Mesenchymal stem cell (in vitro differentiated cells and primary cell): ENCODE data around the gene PDE11A.
"Not testable (repeated sequence)": the region's sequence is repeated elsewhere in the genome, so short reads cannot be mapped to it uniquely, and the experiment has no call there.

Experiments used
- DNase-seq: peaks from one replicate; pipeline ENCODE4 v3.0.0-alpha.2; 2013
- H2AFZ ChIP-seq: one replicate; pipeline ENCODE4 v1.6.1; 2013; ENCODE audit warnings: low read depth, mild to moderate bottlenecking, control low read depth, inconsistent platforms, low read length, moderate library complexity
- H2AK5ac ChIP-seq: 2 replicates; pipeline ENCODE4 v1.6.1; 2013; ENCODE audit warnings: low read length, moderate library complexity, mild to moderate bottlenecking, inconsistent platforms; ENCODE audit not compliant: severe bottlenecking
- H2BK120ac ChIP-seq: one replicate; pipeline ENCODE4 v1.6.1; 2013; ENCODE audit warnings: low read depth, mild to moderate bottlenecking, inconsistent platforms, low read length, moderate library complexity
- H2BK12ac ChIP-seq, 2 experiments: one replicate each; pipeline ENCODE4 v1.6.1; 2013; ENCODE audit warnings: inconsistent platforms in 2 of 2, low read length in 2 of 2, mild to moderate bottlenecking in 2 of 2, moderate library complexity in 2 of 2, control low read depth in 1 of 2
- H2BK15ac ChIP-seq: one replicate; pipeline ENCODE4 v1.6.1; 2013; ENCODE audit warnings: mild to moderate bottlenecking, low read depth, inconsistent platforms; ENCODE audit not compliant: poor library complexity, severe bottlenecking
- H2BK5ac ChIP-seq: 2 replicates; pipeline ENCODE4 v1.6.1; 2013; ENCODE audit warnings: low read depth, mild to moderate bottlenecking, low read length, control low read depth, inconsistent platforms; ENCODE audit not compliant: poor library complexity, severe bottlenecking
- H3K14ac ChIP-seq, 2 experiments: one replicate each; pipeline ENCODE4 v1.6.1; 2013; ENCODE audit warnings: inconsistent platforms in 2 of 2, low read length in 2 of 2, control low read depth in 1 of 2, mild to moderate bottlenecking in 1 of 2, moderate library complexity in 1 of 2
- H3K18ac ChIP-seq, 2 experiments: one replicate each; pipeline ENCODE4 v1.6.1; 2013; ENCODE audit warnings: inconsistent platforms in 2 of 2, low read length in 2 of 2, control low read depth in 1 of 2, low read depth in 1 of 2, mild to moderate bottlenecking in 1 of 2
- H3K23ac ChIP-seq, 2 experiments: one replicate each; pipeline ENCODE4 v1.6.1; 2013; ENCODE audit warnings: inconsistent platforms in 2 of 2, low read length in 2 of 2, mild to moderate bottlenecking in 2 of 2, moderate library complexity in 2 of 2, control low read depth in 1 of 2
- H3K27ac ChIP-seq: 2 replicates; pipeline ENCODE4 v1.5.1; 2013; ENCODE audit warnings: mild to moderate bottlenecking, moderate library complexity, low read length, control low read depth, inconsistent platforms; ENCODE audit not compliant: poor library complexity, severe bottlenecking
- H3K27me3 ChIP-seq, 2 experiments: 2 replicates each; pipeline versions ENCODE4 v1.6.1 to v1.7.0; 2013; ENCODE audit warnings: low read length in 2 of 2, mild to moderate bottlenecking in 2 of 2, moderate library complexity in 2 of 2, control low read depth in 1 of 2, inconsistent platforms in 1 of 2; ENCODE audit not compliant: control insufficient read depth in 1 of 2, insufficient read depth in 1 of 2
- H3K36me3 ChIP-seq, 2 experiments: 2 replicates each; pipeline versions ENCODE4 v1.6.1 to v1.7.0; 2013; ENCODE audit warnings: low read length in 2 of 2, control low read depth in 1 of 2, inconsistent platforms in 1 of 2, low read depth in 1 of 2, mild to moderate bottlenecking in 1 of 2; ENCODE audit not compliant: insufficient read depth in 2 of 2, control insufficient read depth in 1 of 2
- H3K4ac ChIP-seq, 2 experiments: one replicate each; pipeline ENCODE4 v1.6.1; 2013; ENCODE audit warnings: inconsistent platforms in 2 of 2, low read length in 2 of 2, mild to moderate bottlenecking in 2 of 2, moderate library complexity in 2 of 2, control low read depth in 1 of 2, low read depth in 1 of 2
- H3K4me1 ChIP-seq: 2 replicates; pipeline ENCODE4 v1.6.1; 2013; ENCODE audit warnings: low read depth, low read length, control low read depth; ENCODE audit not compliant: control insufficient read depth, insufficient read depth
- H3K4me2 ChIP-seq: 2 replicates; pipeline ENCODE4 v1.6.1; 2013; ENCODE audit warnings: low read length, mild to moderate bottlenecking, inconsistent platforms; ENCODE audit not compliant: poor library complexity, severe bottlenecking
- H3K4me3 ChIP-seq, 2 experiments: 2 replicates each; pipeline versions ENCODE4 v1.5.1 to v1.7.0; 2013; ENCODE audit warnings: low read length in 2 of 2, mild to moderate bottlenecking in 2 of 2, control low read depth in 1 of 2, low read depth in 1 of 2; ENCODE audit not compliant: insufficient read depth in 1 of 2
- H3K79me1 ChIP-seq: replicated peaks from 2 replicates; pipeline ENCODE4 v1.6.1; 2013; ENCODE audit warnings: mild to moderate bottlenecking, control low read depth, low read length, inconsistent platforms; ENCODE audit not compliant: poor library complexity, severe bottlenecking
- H3K9ac ChIP-seq: 2 replicates; pipeline ENCODE4 v1.7.0; 2013; ENCODE audit warnings: mild to moderate bottlenecking, low read length, moderate library complexity
- H3K9me3 ChIP-seq: 2 replicates; pipeline ENCODE4 v1.7.0; 2013; ENCODE audit warnings: mild to moderate bottlenecking, low read length; ENCODE audit not compliant: control insufficient read depth
- H4K8ac ChIP-seq: one replicate; pipeline ENCODE4 v1.6.1; 2013; ENCODE audit warnings: inconsistent platforms, mild to moderate bottlenecking, low read length, moderate library complexity
- H4K91ac ChIP-seq: one replicate; pipeline ENCODE4 v1.6.1; 2013; ENCODE audit warnings: mild to moderate bottlenecking, low read length, inconsistent platforms
- WGBS: methylation state at CpG from one replicate; pipeline ENCODE4 v1.1.7; 2013; ENCODE audit warnings: mixed read lengths; 5-methylcytosine and 5-hydroxymethylcytosine counted together

PDE11A gene

DNA sequence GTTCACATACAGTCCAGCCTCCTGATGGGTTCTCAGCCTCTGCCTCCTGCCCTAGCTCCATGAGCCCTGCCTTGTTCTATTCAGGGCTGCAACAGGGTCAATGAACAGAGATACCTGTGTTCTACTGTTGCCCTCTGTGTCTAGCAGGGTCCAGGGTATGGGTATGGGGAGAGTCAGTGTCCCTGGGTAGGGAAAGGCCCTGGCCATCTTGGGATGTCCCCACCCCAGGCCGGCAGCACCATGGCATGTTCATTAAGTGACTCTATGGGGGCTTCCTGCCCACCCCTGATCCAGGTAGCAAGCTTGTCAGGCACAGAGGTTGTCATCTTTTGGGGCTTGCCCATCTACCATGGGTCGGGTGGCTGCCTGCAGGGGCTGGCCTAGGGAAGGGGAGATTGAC lies 13.5 kb downstream of the PDE11A start:
- Histone ChIP-seq H3K9ac (no peak overlapping the region), H3K27ac (no peak overlapping the region), H3K18ac (no peak overlapping the region), H2BK15ac (no peak overlapping the region), H4K8ac (no peak overlapping the region), H2BK120ac (no peak overlapping the region), H3K4ac (no peak overlapping the region), H2AK5ac (no peak overlapping the region), H3K23ac (no peak overlapping the region), H2BK12ac (no peak overlapping the region), H3K27me3 (peaks cover 0 to 4% of the 10 kb centered on the region in 2 experiments), H3K79me1 (no peaks in the 10 kb centered on the region), H3K4me3 (no peak overlapping the region), H3K36me3 (no peaks in the 10 kb centered on the region), H2BK5ac (no peak overlapping the region), H3K9me3 (no peaks in the 10 kb centered on the region), H2AFZ (no peak overlapping the region), H4K91ac (no peak overlapping the region), H3K4me2 (no peak overlapping the region), H3K14ac (peak overlapping the region in 1 of 2 experiments; percentile 91), H3K4me1 (no peaks in the 10 kb centered on the region)
- 75% methylated on average over 2 of the region's 2 CpGs for WGBS
- DNase-seq: no peak

DNA sequence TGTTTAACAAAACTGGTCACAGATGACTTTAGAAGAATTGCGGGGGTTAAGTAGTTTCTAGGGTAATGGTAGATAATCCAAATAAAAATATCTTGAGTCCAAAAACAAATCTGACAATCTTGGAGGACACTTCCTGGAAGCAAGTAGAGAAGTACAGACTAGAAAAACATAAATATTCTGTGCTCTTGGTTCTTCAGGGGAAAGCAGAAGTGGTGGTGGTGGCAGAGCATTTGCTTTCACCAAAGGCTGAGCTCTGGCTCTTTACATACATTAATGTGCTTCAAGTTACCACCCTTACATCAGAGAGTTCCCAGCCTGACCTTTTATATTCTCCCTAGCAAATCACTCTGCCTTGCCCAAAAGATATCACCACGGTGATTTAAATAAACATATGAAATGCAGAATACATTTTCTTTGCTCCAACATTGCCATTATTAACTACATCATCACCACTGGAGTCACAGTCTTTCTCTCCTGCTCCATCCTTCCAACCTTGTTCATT lies 15.3 kb downstream of the PDE11A start:
- Histone ChIP-seq H3K4ac (no peak overlapping the region), H3K4me1 (no peaks in the 10 kb centered on the region), H3K9ac (no peak overlapping the region), H3K4me2 (no peak overlapping the region), H3K23ac (no peak overlapping the region), H4K91ac (no peak overlapping the region), H3K14ac (no peak overlapping the region), H3K27ac (no peak overlapping the region), H3K79me1 (no peaks in the 10 kb centered on the region), H4K8ac (no peak overlapping the region), H2AFZ (no peak overlapping the region), H3K4me3 (no peak overlapping the region), H3K27me3 (no peaks in the 10 kb centered on the region), H2BK120ac (no peak overlapping the region), H3K36me3 (no peaks in the 10 kb centered on the region), H2BK12ac (no peak overlapping the region), H2AK5ac (no peak overlapping the region), H2BK15ac (no peak overlapping the region), H3K18ac (no peak overlapping the region), H2BK5ac (no peak overlapping the region), H3K9me3 (no peaks in the 10 kb centered on the region)
- DNase-seq: no peak
- WGBS: 90% methylated on average over 2 of the region's 2 CpGs

DNA sequence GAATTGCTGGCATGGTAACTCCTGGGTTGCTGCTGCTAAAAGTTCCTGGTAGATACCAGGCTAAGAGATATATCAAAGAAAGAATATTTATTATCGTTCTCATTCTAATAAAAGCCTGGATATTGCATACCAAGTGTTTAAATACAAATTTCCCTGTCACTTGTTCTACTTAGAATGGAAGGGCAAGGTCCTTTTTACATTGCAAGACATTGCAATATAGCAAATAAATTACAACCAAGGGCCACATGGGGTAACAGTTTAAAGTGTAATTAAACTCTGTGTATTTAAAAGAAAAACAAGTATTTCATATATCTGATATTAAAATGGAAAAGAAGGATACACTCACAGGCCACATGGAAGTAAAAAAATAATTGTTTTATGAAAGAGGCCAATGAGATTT lies 16.2 kb downstream of the PDE11A start:
- no peak overlapping the region for H3K18ac ChIP-seq
- no peaks in the 10 kb centered on the region for H3K27me3 ChIP-seq
- DNase-seq: no peak
- no peak overlapping the region for H3K14ac ChIP-seq
- WGBS: no CpG with 5 or more reads among the region's 1 CpG
- H4K8ac ChIP-seq: no peak overlapping the region
- no peak overlapping the region for H3K4me2 ChIP-seq
- H4K91ac ChIP-seq: no peak overlapping the region
- H2BK5ac ChIP-seq: no peak overlapping the region
- H3K4me3 ChIP-seq: no peak overlapping the region
- no peaks in the 10 kb centered on the region for H3K4me1 ChIP-seq
- H3K4ac ChIP-seq: no peak overlapping the region
- no peaks in the 10 kb centered on the region for H3K36me3 ChIP-seq
- no peaks in the 10 kb centered on the region for H3K9me3 ChIP-seq
- H3K27ac ChIP-seq: no peak overlapping the region
- no peaks in the 10 kb centered on the region for H3K79me1 ChIP-seq
- no peak overlapping the region for H3K9ac ChIP-seq
- H3K23ac ChIP-seq: no peak overlapping the region
- H2BK15ac ChIP-seq: no peak overlapping the region
- H2AK5ac ChIP-seq: no peak overlapping the region
- no peak overlapping the region for H2AFZ ChIP-seq
- H2BK120ac ChIP-seq: no peak overlapping the region
- no peak overlapping the region for H2BK12ac ChIP-seq

DNA sequence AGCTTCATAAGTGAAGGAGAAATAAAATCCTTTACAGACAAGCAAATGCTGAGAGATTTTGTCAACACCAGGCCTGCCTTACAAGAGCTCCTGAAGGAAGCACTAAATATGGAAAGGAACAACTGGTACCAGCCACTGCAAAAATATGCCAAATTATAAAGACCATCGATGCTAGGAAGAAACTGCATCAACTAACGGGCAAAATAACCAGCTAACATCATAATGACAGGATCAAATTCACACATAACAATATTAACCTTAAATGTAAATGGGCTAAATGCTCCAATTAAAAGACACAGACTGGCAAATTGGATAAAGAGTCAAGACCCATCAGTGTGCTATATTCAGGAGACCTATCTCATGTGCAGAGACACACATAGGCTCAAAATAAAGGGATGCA lies 21.3 kb downstream of the PDE11A start:
- H4K8ac ChIP-seq, H2BK12ac ChIP-seq, H2AFZ ChIP-seq, H3K4me1 ChIP-seq, H3K4me2 ChIP-seq, H3K27me3 ChIP-seq, DNase-seq, H2BK120ac ChIP-seq, H2AK5ac ChIP-seq, H2BK5ac ChIP-seq, H3K36me3 ChIP-seq, H3K9me3 ChIP-seq, H3K79me1 ChIP-seq, H3K14ac ChIP-seq, H4K91ac ChIP-seq, H2BK15ac ChIP-seq, H3K9ac ChIP-seq, H3K4me3 ChIP-seq, H3K18ac ChIP-seq, H3K4ac ChIP-seq, H3K23ac ChIP-seq, H3K27ac ChIP-seq: not testable (repeated sequence)
- WGBS: no CpG with 5 or more reads among the region's 2 CpGs
